Measurements from ENCODE around the gene VPS37B. TPM values are rescaled to one million over a fixed set of nuclear protein-coding genes. Genes with fewer than 3 reads are reported as not detected.

VPS37B gene
- total and polyA plus RNA-seq, 2 of the 8 experiments (the other 6 are each of a cell fraction or from before 2014, with no cell fraction given): 11.9 to 15.7 TPM

DNA sequence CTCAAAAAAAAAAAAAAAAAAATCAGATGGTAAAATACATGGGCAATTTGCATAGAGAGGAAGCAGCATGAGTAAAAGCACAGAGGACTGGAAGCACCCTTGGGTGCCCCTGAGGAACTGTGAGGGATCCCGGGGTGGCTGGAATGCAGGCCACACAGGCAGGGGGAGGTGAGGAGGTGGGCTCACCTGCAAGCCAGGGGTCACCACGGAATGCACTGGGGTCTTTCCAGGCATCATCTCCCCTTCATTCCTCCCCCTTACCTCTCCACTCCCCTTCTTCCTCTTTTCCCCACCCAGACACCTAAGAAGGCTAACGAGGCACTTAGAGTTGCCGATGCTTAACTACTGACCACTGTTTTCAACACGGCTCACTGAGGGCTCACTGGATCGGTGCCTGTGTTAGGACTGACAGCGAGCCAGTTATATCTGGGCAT lies 75.1 kb downstream of the VPS37B start (continued):
- TF ChIP-seq NANOG (IDR thresholded peaks at IDR 0.05; ENCODE audit: insufficient read depth, low read depth, low read length, poor library complexity, severe bottlenecking): no peak
- TF ChIP-seq SRF (IDR thresholded peaks at IDR 0.05; ENCODE audit: low read depth, low read length): no peak
- TF ChIP-seq KDM5A (IDR thresholded peaks at IDR 0.05; ENCODE audit: low read length): no peak
- no peak for TF ChIP-seq SIRT6 (IDR thresholded peaks at IDR 0.05; ENCODE audit: low read length)
- no peak for TF ChIP-seq PHF8 (conservative IDR thresholded peaks at IDR 0.05; ENCODE audit: low read depth, low read length)
- TF ChIP-seq EP300 (IDR thresholded peaks at IDR 0.05; ENCODE audit: borderline replicate concordance in 1 of 2, low read depth in 2 of 2, low read length in 2 of 2): no peak

All from H1 (cell line).